HL-60/S4 (cell line): Measurements from ENCODE around the gene IL37.

Source experiments
- in situ Hi-C: fragments of 300-500 bp; cut with MboI; formaldehyde crosslinking; loops from 2 replicates; pipeline ENCODE4 v1.14.3; 2022; ENCODE audit warnings: low sequenced_read_pairs

Gene IL37, protein sequence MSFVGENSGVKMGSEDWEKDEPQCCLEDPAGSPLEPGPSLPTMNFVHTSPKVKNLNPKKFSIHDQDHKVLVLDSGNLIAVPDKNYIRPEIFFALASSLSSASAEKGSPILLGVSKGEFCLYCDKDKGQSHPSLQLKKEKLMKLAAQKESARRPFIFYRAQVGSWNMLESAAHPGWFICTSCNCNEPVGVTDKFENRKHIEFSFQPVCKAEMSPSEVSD

DNA sequence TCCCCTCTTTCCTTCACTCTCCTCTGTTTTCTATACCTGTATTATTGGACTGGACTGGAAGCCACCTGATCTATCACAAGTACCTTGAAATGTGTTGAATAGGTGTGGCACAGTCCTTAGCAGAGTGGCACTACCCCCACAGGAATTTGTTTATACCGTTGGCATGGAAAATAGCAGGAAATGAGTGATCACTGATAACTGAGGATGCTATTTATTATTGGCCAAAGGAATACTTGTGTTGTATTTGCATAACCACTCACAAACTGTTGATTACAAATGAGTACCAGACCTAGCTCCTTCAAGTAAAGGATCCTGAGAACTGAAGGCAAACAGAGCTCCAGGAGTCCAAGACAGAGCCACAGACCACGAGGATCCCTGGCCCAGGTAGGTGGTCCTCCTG, at the start of gene IL37:
Gene IL37 (plus strand): TSS at position 301 of the 400 bp plus-strand sequence. CDS start 1,848 bp downstream, outside the sequence.
- in situ Hi-C loops, result loop anchor here (25.0 kb wide), 1 partner anchor 299 kb away; no protein-coding TSS in a partner anchor

DNA sequence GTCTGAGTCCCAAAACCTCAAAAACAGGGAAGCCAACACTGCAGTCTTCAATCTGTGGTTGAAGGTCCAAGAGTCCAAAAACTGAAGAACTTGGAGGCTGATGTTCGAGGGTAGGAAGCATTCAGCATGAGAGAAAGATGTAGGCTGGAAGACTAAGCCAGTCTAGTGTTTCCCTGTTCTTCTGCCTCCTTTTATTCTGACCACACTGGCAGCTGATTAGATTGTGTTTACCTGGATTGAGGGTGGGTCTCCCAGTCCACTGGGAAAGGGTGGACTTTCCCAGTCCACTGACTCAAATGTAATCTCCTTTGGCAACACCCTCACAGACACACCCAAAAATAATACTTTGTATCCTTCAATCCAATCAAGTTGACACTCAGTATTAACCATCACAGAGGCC, 46.9 kb upstream of the IL37 start:
- in situ Hi-C loops, result no loop called here

DNA sequence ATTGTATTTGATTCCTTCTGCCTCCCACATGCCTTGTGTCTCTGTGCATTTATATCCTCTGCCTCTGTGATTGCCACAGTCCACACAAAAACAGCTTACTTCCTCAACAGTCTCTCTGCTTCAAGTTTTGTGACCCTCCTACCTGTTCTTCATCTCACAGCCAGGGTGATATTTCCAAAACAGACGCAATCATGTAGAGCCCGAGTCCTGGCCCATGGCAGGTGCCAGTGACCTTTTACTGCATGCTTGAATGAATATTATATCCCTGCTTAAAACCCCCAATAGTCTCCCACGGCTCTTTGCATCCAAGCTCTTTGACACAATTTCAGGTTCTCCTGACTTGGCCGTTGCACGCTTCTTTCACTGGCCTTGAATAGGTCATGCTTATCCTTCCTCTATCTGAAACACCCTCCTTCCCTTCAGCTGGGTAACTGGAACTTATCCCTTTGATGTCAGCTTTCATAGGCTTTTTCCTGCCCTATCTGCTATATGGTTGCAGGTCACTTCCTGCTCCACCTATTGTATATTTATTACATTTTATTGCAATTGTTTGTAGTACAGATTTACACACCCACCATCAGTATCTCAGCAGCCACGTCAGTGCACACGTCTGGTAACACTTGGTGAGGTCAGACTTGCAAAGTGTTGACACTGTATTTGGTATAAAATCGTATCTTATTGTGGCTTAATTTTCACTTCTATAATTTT, 44.7 kb upstream of the IL37 start:
- in situ Hi-C loops, result no loop called here

GRCh38 chr2:112867701-112868631, 43.0 kb upstream of the IL37 start:
- in situ Hi-C loops, result no loop called here

- in situ Hi-C loops, result no loop called here
Measured at GRCh38 chr2:112869258-112869842, 41.6 kb upstream of the IL37 start.

DNA sequence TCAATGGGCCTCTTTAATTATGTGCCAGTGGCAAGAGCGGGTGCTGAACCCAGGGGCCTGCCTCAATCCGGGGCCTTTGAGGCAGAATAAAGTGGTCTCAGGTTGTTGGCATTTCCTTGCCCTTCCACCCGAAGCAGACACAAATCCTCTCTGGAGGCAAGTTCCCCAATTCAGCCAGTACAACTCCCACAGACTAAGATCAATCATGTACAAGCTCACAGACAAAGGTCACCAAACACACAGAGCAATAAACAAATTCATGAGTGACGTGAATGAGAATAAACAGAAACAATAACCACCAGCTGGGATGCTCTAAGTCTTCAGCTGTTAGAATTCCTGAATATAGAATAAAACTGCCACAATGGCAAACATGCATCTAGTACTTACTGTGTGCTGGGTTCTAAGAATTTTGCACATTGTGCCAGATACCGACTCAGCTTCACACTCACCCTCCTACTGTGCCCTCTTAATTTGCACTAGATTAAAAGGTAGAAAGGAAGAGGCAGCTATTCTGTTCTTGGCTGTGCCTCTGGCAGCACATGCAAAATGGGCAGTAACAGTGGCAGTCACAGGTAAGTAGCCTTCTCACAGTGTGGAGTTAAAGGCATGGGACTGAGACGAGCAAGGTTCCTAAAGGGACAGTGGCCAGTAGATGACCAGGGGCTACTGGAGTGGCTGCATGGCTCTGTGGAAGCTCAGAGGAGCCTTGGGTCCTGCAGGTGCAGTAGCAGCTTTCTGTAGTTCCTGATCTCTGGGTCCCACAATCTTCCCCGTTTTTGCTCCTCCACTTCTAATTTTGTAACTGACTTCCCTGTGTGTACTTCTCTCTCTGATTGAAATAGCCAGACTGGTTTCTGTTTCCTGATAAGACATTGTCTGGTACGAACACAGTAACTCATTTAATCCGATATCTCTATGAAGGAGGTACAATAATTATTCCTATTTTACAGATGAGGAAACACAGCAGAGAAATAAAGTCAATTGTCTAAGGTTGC, 39.8 kb upstream of the IL37 start:
- in situ Hi-C loops, result no loop called here

GRCh38 chr2:112876257-112876970, 34.6 kb upstream of the IL37 start:
- in situ Hi-C loops, result loop anchor here (5.0 kb wide), 1 partner anchor 124 kb away; no protein-coding TSS in a partner anchor

- in situ Hi-C loops, result loop anchor here (5.0 kb wide), 1 partner anchor 125 kb away; no protein-coding TSS in a partner anchor
Measured at GRCh38 chr2:112876971-112877361, 34.0 kb upstream of the IL37 start.

- in situ Hi-C loops, result loop anchor here (5.0 kb wide), 1 partner anchor 125 kb away; no protein-coding TSS in a partner anchor
Measured at GRCh38 chr2:112877423-112877822, 33.5 kb upstream of the IL37 start.

DNA sequence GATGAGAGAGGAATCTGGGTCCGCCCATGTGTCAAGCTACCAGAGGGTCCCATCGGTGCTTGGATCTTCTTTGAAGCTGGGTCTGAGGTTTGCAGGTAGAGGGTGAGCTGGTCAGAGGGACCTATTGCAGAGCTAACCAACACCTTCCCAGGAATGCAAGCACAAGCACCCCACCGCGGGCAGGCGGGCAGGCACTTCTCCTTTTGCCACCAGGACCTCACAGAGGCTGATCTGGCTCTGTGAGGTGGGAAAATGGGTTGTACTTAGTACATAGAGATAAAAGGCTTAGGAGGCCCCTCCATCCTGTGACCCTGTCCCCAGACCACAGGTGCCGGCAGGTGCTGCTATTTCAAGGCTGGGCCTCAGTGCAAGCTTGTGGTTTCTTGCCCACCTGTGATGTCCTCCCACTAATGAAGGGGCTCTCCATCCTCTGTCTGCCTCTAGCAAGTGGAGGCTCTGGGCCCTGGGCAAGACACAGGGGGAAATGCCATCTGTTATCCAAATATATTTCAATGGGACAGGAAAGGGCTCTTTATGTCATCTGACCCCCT, 31.4 kb upstream of the IL37 start:
- in situ Hi-C loops, result loop anchor here (5.0 kb wide), 1 partner anchor 127 kb away; no protein-coding TSS in a partner anchor

DNA sequence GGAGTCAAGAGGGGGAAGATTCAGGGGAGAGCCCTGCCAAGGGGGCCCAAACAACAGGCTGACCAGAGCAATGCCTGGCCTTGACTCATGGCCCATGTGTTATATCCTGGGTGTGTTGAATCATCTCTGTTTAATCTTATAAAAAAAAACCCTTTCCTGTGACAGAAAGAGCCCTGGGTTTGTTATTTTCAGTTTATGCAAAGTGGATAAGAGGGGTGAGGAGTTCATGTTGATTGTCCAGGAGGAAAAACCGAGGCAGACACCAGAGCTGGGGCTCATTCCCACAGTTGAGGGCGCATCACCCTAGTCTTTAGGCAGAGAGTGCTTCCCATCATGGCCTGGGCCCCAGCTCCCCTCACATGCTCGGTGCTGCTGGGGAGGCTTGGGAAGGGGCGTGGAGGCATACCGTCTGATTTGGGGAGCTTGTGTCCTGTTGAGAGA, 30.9 kb upstream of the IL37 start:
- in situ Hi-C loops, result no loop called here

DNA sequence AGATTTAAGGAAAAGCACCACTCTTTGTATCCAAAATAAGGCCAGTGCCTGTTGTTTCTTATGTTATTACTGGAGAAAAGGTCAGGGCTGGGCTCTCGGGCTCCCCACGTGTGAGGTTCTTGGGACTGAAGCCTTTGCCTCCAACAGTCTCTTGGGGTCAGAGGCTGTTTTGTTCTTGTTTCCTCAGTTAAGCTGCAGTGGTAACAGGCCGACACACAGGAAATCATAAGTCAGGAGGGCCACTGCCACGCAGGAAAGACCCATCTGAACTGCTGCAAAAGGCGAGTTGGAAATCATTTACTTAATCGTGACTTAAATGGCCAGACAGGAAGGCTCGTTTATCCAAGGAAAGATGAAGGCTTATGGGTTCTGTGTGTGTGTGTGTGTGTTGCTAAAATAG, 30.3 kb upstream of the IL37 start:
- in situ Hi-C loops, result no loop called here

GRCh38 chr2:112881217-112881985, 29.6 kb upstream of the IL37 start:
- in situ Hi-C loops, result no loop called here

- in situ Hi-C loops, result no loop called here
Measured at GRCh38 chr2:112883669-112884068, 27.3 kb upstream of the IL37 start.

DNA sequence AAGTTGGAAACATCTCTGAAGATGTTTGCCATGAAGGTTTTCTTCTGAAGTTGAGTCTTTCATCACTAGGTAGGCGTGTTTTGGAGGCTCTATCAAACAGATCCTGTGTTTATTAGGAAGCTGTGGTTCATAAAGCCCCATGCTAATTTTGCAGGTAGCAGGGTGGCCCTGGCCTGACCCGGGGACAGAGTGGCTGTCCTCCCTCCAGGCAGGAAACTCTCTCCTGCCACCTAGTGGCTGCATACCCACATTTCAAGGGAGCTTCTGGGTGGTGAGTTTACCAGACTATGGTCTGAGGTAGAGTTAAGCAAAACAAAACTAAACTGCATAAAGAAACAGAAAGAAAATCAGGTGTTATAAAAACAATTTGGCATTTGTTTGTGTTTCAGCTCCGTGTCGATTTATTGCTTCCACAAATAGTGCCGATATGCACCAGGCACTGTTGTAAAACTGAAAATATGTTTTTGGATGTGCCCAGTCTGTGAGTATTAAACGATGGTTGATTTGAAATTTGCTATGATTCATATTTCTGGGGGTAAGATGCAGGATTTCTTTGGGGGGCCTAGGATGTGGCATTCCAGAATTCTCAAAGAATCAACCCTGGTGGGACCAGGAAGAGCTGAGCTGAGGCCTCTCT, 26.0 kb upstream of the IL37 start:
- in situ Hi-C loops, result no loop called here

DNA sequence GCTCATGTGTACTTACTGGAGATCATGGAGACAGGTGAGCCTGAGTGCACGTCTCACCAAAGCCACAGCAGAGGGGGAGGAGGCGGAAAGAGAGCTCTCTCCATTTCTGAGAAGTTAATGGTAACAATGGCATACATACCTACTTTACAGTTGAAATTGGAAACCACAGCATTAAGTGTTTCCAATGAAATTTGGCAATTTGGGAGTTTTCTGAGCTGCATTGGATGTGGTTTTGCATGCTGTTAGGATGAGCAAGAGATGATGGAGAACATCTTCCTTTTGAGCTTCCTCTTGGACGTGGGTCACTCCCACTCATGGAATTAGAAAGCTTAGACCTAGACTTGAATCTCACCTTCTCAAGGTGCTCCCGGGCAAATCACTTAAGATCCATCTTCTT, 25.5 kb upstream of the IL37 start:
- in situ Hi-C loops, result no loop called here

DNA sequence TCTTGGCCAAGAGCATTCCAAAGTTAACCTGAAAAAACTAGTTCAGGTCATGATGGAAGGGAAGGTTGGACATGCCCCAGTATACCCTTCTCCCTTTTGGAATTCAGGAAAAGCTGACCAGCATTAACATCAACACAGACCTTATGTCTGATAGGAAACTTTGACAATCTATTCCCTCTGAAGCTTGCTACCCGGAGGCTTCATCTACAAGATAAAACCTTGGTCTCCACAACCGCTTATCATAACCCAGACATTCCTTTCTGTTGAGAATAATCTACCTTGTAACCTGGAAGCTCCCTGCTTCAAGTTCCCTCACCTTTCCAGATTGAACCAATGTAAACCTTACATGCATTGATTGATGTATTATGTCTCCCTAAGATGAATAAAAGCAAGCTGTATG, 24.7 kb upstream of the IL37 start:
- in situ Hi-C loops, result no loop called here
